ENCODE data around the gene TAAR1.

The TAAR1 gene

GRCh38 chr6:132634796-132635195, 24.2 kb downstream of the TAAR1 start:
- in situ Hi-C loops (cut with HindIII; ENCODE audit: low pct_ligation_motif_present, low sequenced_read_pairs): no loop called here

GRCh38 chr6:132633362-132633761, 25.6 kb downstream of the TAAR1 start:
- no peak for TF ChIP-seq CTCF (IDR thresholded peaks at IDR 0.05; ENCODE audit: low read depth, low read length, missing control alignments)
- no peak for DNase-seq
- H3K4me3 ChIP-seq (ENCODE audit: low read depth, low read length): no peak overlapping the region
- no peak overlapping the region for H3K27ac ChIP-seq
- no peaks in the 10 kb centered on the region for H3K36me3 ChIP-seq (replicated peaks)
- in situ Hi-C loops (cut with HindIII; ENCODE audit: low pct_ligation_motif_present, low sequenced_read_pairs): no loop called here
- H3K27me3 ChIP-seq (replicated peaks): no peaks in the 10 kb centered on the region

More at GRCh38 chr6:132634796-132635195, 24.2 kb downstream of the TAAR1 start:
- no peak for TF ChIP-seq CTCF (IDR thresholded peaks at IDR 0.05; ENCODE audit: low read depth, low read length, missing control alignments)
- no peak for DNase-seq
- no peak overlapping the region for H3K4me3 ChIP-seq (ENCODE audit: low read depth, low read length)
- no peaks in the 10 kb centered on the region for H3K36me3 ChIP-seq (replicated peaks)
- no peaks in the 10 kb centered on the region for H3K27me3 ChIP-seq (replicated peaks)
- no peak overlapping the region for H3K27ac ChIP-seq

GRCh38 chr6:132624175-132624574, 34.8 kb downstream of the TAAR1 start, which contains the start of gene TAAR2:
TAAR2 (minus strand) TSS chr6:132624275; CDS start chr6:132624275, 0 bp downstream.
- no peak within 1 kb of the TSS for H3K27ac ChIP-seq
- no peak for TF ChIP-seq CTCF (IDR thresholded peaks at IDR 0.05; ENCODE audit: low read depth, low read length, missing control alignments)
- no peaks in the 10 kb centered on the region for H3K36me3 ChIP-seq (replicated peaks)
- DNase-seq: no peak
- in situ Hi-C loops (cut with HindIII; ENCODE audit: low pct_ligation_motif_present, low sequenced_read_pairs): no loop called here
- no peak within 1 kb of the TSS for H3K4me3 ChIP-seq (ENCODE audit: low read depth, low read length)
- H3K27me3 ChIP-seq (replicated peaks): no peaks in the 10 kb centered on the region

GRCh38 chr6:132623106-132623845, 35.7 kb downstream of the TAAR1 start:
- Histone ChIP-seq H3K36me3 (replicated peaks) (no peaks in the 10 kb centered on the region), H3K27me3 (replicated peaks) (no peaks in the 10 kb centered on the region), H3K27ac (no peak overlapping the region), H3K4me3 (ENCODE audit: low read depth, low read length) (no peak overlapping the region)
- in situ Hi-C loops (cut with HindIII; ENCODE audit: low pct_ligation_motif_present, low sequenced_read_pairs): no loop called here
- TF ChIP-seq CTCF (IDR thresholded peaks at IDR 0.05; ENCODE audit: low read depth, low read length, missing control alignments): no peak
- DNase-seq: no peak

- Histone ChIP-seq H3K27me3 (replicated peaks) (no peaks in the 10 kb centered on the region), H3K4me3 (ENCODE audit: low read depth, low read length) (no peak overlapping the region), H3K36me3 (replicated peaks) (no peaks in the 10 kb centered on the region), H3K27ac (no peak overlapping the region)
- in situ Hi-C loops (cut with HindIII; ENCODE audit: low pct_ligation_motif_present, low sequenced_read_pairs): no loop called here
- DNase-seq: no peak
- TF ChIP-seq CTCF (IDR thresholded peaks at IDR 0.05; ENCODE audit: low read depth, low read length, missing control alignments): no peak
These were observed 42.3 kb downstream of the TAAR1 start for GRCh38 chr6:132616677-132617076.

- H3K27me3 ChIP-seq (replicated peaks): no peaks in the 10 kb centered on the region
- no peak for DNase-seq
- TF ChIP-seq CTCF (IDR thresholded peaks at IDR 0.05; ENCODE audit: low read depth, low read length, missing control alignments): no peak
- H3K27ac ChIP-seq: no peak overlapping the region
- H3K4me3 ChIP-seq (ENCODE audit: low read depth, low read length): no peak overlapping the region
- in situ Hi-C loops (cut with HindIII; ENCODE audit: low pct_ligation_motif_present, low sequenced_read_pairs): no loop called here
- no peaks in the 10 kb centered on the region for H3K36me3 ChIP-seq (replicated peaks)
These were observed 44.4 kb downstream of the TAAR1 start for GRCh38 chr6:132614554-132614953.
